SK-N-SH (cell line): ENCODE data around the gene CCRL2. TPM values are rescaled to one million over a fixed set of nuclear protein-coding genes. Genes with fewer than 3 reads are reported as not detected.

Experiments used
- CTCF ChIA-PET: fragments of 300-600, 350-600 bp; formaldehyde crosslinking; extraction: SDS; loops from one replicate; lab custom pipeline; 2021; lab: Yijun Ruan, JAX
- POLR2A ChIA-PET: fragments of 350-600 bp; sonication (Branson Sonifier 250); formaldehyde crosslinking; extraction: SDS; loops from one replicate; lab custom pipeline; 2020; ENCODE audit warnings: antibody characterized with exemption, inconsistent platforms; lab: Yijun Ruan, JAX
- DNase-seq: peaks from one replicate; pipeline ENCODE4 v3.0.0; 2012
- H2AFZ ChIP-seq: fragments of 200-600 bp; sonication (generic); 2 replicates; pipeline ENCODE4 v1.8.1; 2016; ENCODE audit warnings: antibody characterized with exemption, mild to moderate bottlenecking, low read depth
- H3F3A ChIP-seq: fragments of 200-600 bp; sonication (generic); replicated peaks from 2 replicates; pipeline ENCODE3; 2016; ENCODE audit warnings: antibody characterized with exemption, mild to moderate bottlenecking; ENCODE audit not compliant: insufficient read depth
- H3K27ac ChIP-seq, 2 experiments: fragments of 200-500 bp in 1 of 2; fragments of 200-600 bp in 1 of 2; sonication (Bioruptor generic) in 1 of 2; sonication (generic), shearing (Covaris generic) in 1 of 2; 2 replicates each; pipeline versions ENCODE4 v1.5.1 to v1.6.1; 2014 to 2016; ENCODE audit warnings: low read depth in 2 of 2, inconsistent platforms in 1 of 2, low read length in 1 of 2, mild to moderate bottlenecking in 1 of 2, mixed read lengths in 1 of 2
- H3K27me3 ChIP-seq: fragments of 200-600 bp; sonication (generic), shearing (Covaris generic); 2 replicates; pipeline ENCODE4 v1.6.1; 2016; ENCODE audit warnings: mixed run types; ENCODE audit not compliant: insufficient read depth
- H3K36me3 ChIP-seq, 2 experiments: fragments of 200-500 bp in 1 of 2; fragments of 200-600 bp in 1 of 2; sonication (Bioruptor generic) in 1 of 2; sonication (generic) in 1 of 2; replicated peaks in 1 of 2; 2 replicates each; pipeline versions ENCODE3 to v1.5.1; 2014 to 2016; ENCODE audit warnings: low read length in 1 of 2, mild to moderate bottlenecking in 1 of 2; ENCODE audit not compliant: insufficient read depth in 2 of 2, control insufficient read depth in 1 of 2
- H3K4me1 ChIP-seq, 2 experiments: fragments of 200-500 bp in 1 of 2; fragments of 200-600 bp in 1 of 2; sonication (Bioruptor generic) in 1 of 2; sonication (generic), shearing (Covaris generic) in 1 of 2; 2 replicates each; pipeline versions ENCODE4 v1.5.1 to v1.6.1; 2014 to 2016; ENCODE audit warnings: low read depth in 1 of 2, low read length in 1 of 2, mixed run types in 1 of 2; ENCODE audit not compliant: insufficient read depth in 2 of 2, control insufficient read depth in 1 of 2
- H3K4me2 ChIP-seq: fragments of 200-600 bp; sonication (generic), shearing (Covaris generic); 2 replicates; pipeline ENCODE4 v1.6.1; 2017; ENCODE audit warnings: mixed run types
- H3K4me3 ChIP-seq, 2 experiments: fragments of 200-500 bp in 1 of 2; fragments of 200-600 bp in 1 of 2; sonication (Bioruptor generic) in 1 of 2; sonication (generic), shearing (Covaris generic) in 1 of 2; 2 replicates each; pipeline versions ENCODE4 v1.5.1 to v1.8.1; 2014 to 2016; ENCODE audit warnings: low read depth in 2 of 2, inconsistent platforms in 1 of 2, low read length in 1 of 2, mild to moderate bottlenecking in 1 of 2, mixed read lengths in 1 of 2, moderate library complexity in 1 of 2
- H3K79me2 ChIP-seq: fragments of 200-600 bp; sonication (generic); 2 replicates; pipeline ENCODE4 v1.8.1; 2017; ENCODE audit warnings: mild to moderate bottlenecking; ENCODE audit not compliant: insufficient read depth
- H3K9ac ChIP-seq: fragments of 200-600 bp; sonication (generic); 2 replicates; pipeline ENCODE4 v1.6.1; 2017; ENCODE audit warnings: mixed run types
- H3K9me2 ChIP-seq: fragments of 200-600 bp; sonication (generic); 2 replicates; pipeline ENCODE4 v1.6.1; 2017; ENCODE audit warnings: mixed run types
- H3K9me3 ChIP-seq: fragments of 200-600 bp; sonication (generic); 2 replicates; pipeline ENCODE4 v1.6.1; 2017; ENCODE audit warnings: mixed run types, mild to moderate bottlenecking, moderate library complexity
- H4K20me1 ChIP-seq: fragments of 200-600 bp; sonication (generic); 2 replicates; pipeline ENCODE4 v1.6.1; 2017; ENCODE audit warnings: mild to moderate bottlenecking, mixed run types; ENCODE audit not compliant: insufficient read depth
- CHD2 ChIP-seq: fragments of 150-350 bp; IDR thresholded peaks from 2 replicates; pipeline ENCODE4 v1.6.1; 2018; ENCODE audit warnings: low read length; ENCODE audit not compliant: partially characterized antibody
- ELF1 ChIP-seq: IDR thresholded peaks from 2 replicates; pipeline ENCODE4 v1.4.0; 2012
- EP300 ChIP-seq, 2 experiments: IDR thresholded peaks; 2 replicates each; pipeline versions ENCODE4 v1.4.0 to v1.6.1; 2012; ENCODE audit warnings: borderline replicate concordance in 1 of 2, low read depth in 1 of 2, low read length in 1 of 2
- EZH2phosphoT487 ChIP-seq: fragments of 200-600 bp; sonication (generic); IDR thresholded peaks from 2 replicates; pipeline ENCODE4 v1.6.1; 2017; ENCODE audit warnings: low read depth, mixed run types, mild to moderate bottlenecking, antibody characterized with exemption, moderate library complexity, borderline replicate concordance
- FOSL2 ChIP-seq: IDR thresholded peaks from 2 replicates; pipeline ENCODE4 v1.4.0; 2012; ENCODE audit warnings: low read depth, mild to moderate bottlenecking, moderate library complexity, borderline replicate concordance
- FOXM1 ChIP-seq: IDR thresholded peaks from 2 replicates; pipeline ENCODE4 v1.4.0; 2012; ENCODE audit warnings: low read depth, mild to moderate bottlenecking
- GATA2 ChIP-seq: sonication (generic); formaldehyde crosslinking; IDR thresholded peaks from 2 replicates; pipeline ENCODE4 v1.5.0; 2020; ENCODE audit warnings: mild to moderate bottlenecking, missing genetic modification reagents
- MXI1 ChIP-seq: IDR thresholded peaks from 2 replicates; pipeline ENCODE4 v1.6.1; 2012; ENCODE audit warnings: mild to moderate bottlenecking, low read depth, low read length, improper control_type of control experiment
- NFIC ChIP-seq: IDR thresholded peaks from 2 replicates; pipeline ENCODE4 v1.4.0; 2012; ENCODE audit warnings: borderline replicate concordance
- POLR2AphosphoS5 ChIP-seq: IDR thresholded peaks from 2 replicates; pipeline ENCODE4 v1.6.1; 2012; ENCODE audit warnings: low read depth, low read length
- RFX5 ChIP-seq: IDR thresholded peaks from 2 replicates; pipeline ENCODE4 v1.6.1; 2012; ENCODE audit warnings: mild to moderate bottlenecking, improper control_type of control experiment, low read length
- RXRA ChIP-seq: IDR thresholded peaks from 2 replicates; pipeline ENCODE4 v1.4.0; 2012; ENCODE audit warnings: low read depth, mild to moderate bottlenecking, borderline replicate concordance
- SIN3A ChIP-seq: IDR thresholded peaks from 2 replicates; pipeline ENCODE4 v1.6.1; 2012; ENCODE audit warnings: low read depth, mild to moderate bottlenecking, low read length, moderate library complexity, borderline replicate concordance
- SMC3 ChIP-seq: IDR thresholded peaks from 2 replicates; pipeline ENCODE4 v1.6.1; 2012; ENCODE audit warnings: low read depth, low read length, improper control_type of control experiment
- TCF12 ChIP-seq: IDR thresholded peaks from 2 replicates; pipeline ENCODE4 v1.4.0; 2012
- YY1 ChIP-seq: IDR thresholded peaks from 2 replicates; pipeline ENCODE4 v1.4.0; 2012; ENCODE audit warnings: low read depth, mild to moderate bottlenecking
- WGBS: methylation state at CpG from one replicate; pipeline ENCODE4 v1.1.6; 2017; ENCODE audit warnings: low lambda C conversion rate; 5-methylcytosine and 5-hydroxymethylcytosine counted together
- polyA plus RNA-seq, 3 experiments: library from polyadenylated mRNA; depleted of rRNA; stranded (reverse); fragments of >200 nt; gene quantifications; 2 replicates each; pipeline ENCODE4 v1.2.3, GENCODE V29; 2012
- TF ChIP-seq, protein P1 (sequence below): IDR thresholded peaks from 2 replicates; pipeline ENCODE4; 2012
- TF ChIP-seq, protein P2 (sequence below): IDR thresholded peaks from 2 replicates; pipeline ENCODE4 v1.4.0; 2012; ENCODE audit warnings: low read depth, borderline replicate concordance
- TF ChIP-seq, protein P3 (sequence below): fragments of 200-600 bp; sonication (generic); IDR thresholded peaks from 2 replicates; pipeline ENCODE4 v1.6.1; 2017; ENCODE audit warnings: antibody characterized with exemption, mild to moderate bottlenecking, moderate library complexity

CCRL2 gene
- polyA plus RNA-seq, 1 of the 3 experiments (the other 2 are of a cell fraction): not detected

DNA sequence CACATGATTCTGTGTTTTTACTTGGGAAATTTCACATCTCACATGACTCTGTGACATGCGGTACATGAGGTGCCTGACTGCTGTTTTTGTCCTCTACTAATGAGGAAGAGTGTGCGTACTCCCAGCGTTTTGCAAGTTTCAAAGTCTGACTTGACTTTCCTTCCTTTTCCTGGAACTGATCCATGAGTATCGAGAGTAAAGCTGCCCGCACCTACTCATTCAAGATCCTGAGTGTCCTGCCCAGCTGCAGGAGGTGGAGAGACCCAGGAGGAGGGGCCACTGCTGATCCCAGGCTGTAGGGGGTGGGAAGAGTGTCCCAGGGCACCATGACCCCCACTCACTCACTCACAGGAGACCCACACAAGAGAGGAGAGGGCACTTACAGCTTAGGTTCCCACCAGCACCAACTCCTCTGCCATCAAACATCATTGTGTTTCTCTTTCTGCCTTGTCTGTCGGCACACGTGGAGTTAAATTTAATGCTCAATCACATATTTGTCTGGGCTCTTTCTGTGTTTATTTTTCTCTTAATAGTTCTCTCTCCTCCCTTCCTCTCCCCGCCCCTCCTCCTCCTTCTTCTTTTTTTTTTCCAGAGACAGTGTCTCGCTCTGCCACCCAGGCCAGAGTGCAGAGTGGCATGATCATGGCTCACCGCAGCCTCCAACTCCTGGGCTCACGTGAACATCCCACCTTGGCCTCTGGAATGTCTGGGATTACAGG is 1.6 kb upstream of the CCRL2 start:
- TF ChIP-seq YY1 (no peak), FOXM1 (no peak), POLR2AphosphoS5 (no peak), EP300 (IDR thresholded peaks at IDR 0.05; ENCODE audit: borderline replicate concordance in 1 of 2, low read depth in 1 of 2, low read length in 1 of 2) (no peak), GATA2 (CRISPR knock-in tag) (no peak), RXRA (no peak), CHD2 (no peak), EZH2phosphoT487 (no peak), NFIC (no peak), SIN3A (no peak)
- TF ChIP-seq, protein P1, sequence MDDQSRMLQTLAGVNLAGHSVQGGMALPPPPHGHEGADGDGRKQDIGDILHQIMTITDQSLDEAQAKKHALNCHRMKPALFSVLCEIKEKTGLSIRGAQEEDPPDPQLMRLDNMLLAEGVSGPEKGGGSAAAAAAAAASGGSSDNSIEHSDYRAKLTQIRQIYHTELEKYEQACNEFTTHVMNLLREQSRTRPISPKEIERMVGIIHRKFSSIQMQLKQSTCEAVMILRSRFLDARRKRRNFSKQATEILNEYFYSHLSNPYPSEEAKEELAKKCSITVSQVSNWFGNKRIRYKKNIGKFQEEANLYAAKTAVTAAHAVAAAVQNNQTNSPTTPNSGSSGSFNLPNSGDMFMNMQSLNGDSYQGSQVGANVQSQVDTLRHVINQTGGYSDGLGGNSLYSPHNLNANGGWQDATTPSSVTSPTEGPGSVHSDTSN: no peak
- H4K20me1 ChIP-seq: no peaks in the 10 kb centered on the region
- H3K79me2 ChIP-seq: no peaks in the 10 kb centered on the region
- no peaks in the 10 kb centered on the region; the same call in 1 of the 2 replicates for H3K9me2 ChIP-seq
- ChIA-PET CTCF (no interaction called here), POLR2A (no interaction called here)
- no peak overlapping the region for H3K4me2 ChIP-seq
- no peak overlapping the region for H3K9ac ChIP-seq
- H3K9me3 ChIP-seq: no peaks in the 10 kb centered on the region
- no peaks in the 10 kb centered on the region for H3F3A ChIP-seq
- H3K4me1 ChIP-seq: no peaks in the 10 kb centered on the region
- no peaks in the 10 kb centered on the region; the same call in 1 of the 2 replicates for H3K27me3 ChIP-seq
- no peaks in the 10 kb centered on the region for H3K36me3 ChIP-seq
- no peak overlapping the region for H3K27ac ChIP-seq
- 40% methylated on average over 11 of the region's 11 CpGs for WGBS
- DNase-seq: no peak
- H3K4me3 ChIP-seq: no peak overlapping the region
- H2AFZ ChIP-seq: no peak overlapping the region

DNA sequence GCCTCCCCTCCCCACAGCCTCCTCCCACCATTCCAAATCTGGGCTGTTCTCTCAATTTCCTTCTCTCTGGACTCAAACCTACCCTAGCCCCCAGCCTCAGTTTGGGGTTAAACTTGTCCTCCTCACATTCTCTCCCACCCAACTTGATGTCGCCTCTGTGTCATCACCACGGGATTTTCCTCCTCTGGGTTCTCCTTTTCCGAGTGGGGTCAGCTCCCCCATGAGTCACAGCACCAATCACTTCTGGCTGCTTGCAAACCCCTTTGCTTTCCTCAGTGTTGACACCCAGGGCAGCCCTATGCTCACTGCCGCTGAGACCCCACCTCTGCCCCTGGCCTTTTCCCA is 644 bp upstream of the CCRL2 start:
- no peaks in the 10 kb centered on the region for H4K20me1 ChIP-seq
- H3K79me2 ChIP-seq: no peaks in the 10 kb centered on the region
- H2AFZ ChIP-seq: no peak overlapping the region
- H3K9me3 ChIP-seq: no peaks in the 10 kb centered on the region
- no peaks in the 10 kb centered on the region for H3K4me1 ChIP-seq
- no peaks in the 10 kb centered on the region; the same call in 1 of the 2 replicates for H3K27me3 ChIP-seq
- ChIA-PET POLR2A (no interaction called here), CTCF (interaction anchor here (1.1 to 1.2 kb wide), 2 partner anchors 35 to 82 kb away, joined by 3 to 4 read pairs; partner anchors contain the start of gene CCR5)
- H3K9me2 ChIP-seq: no peaks in the 10 kb centered on the region; the same call in 1 of the 2 replicates
- H3K36me3 ChIP-seq: no peaks in the 10 kb centered on the region
- no peak overlapping the region for H3K4me3 ChIP-seq
- 0 out of 2 replicates have a peak overlapping the region, but pooled peaks have one; percentile 37 for H3K4me2 ChIP-seq
- no peaks in the 10 kb centered on the region for H3F3A ChIP-seq
- TF ChIP-seq SMC3 (no peak), MXI1 (no peak), RXRA (no peak), TCF12 (no peak), ELF1 (no peak), GATA2 (CRISPR knock-in tag) (no peak), FOXM1 (no peak), RFX5 (no peak), FOSL2 (no peak)
- TF ChIP-seq, protein P1: no peak
- TF ChIP-seq, protein P2, sequence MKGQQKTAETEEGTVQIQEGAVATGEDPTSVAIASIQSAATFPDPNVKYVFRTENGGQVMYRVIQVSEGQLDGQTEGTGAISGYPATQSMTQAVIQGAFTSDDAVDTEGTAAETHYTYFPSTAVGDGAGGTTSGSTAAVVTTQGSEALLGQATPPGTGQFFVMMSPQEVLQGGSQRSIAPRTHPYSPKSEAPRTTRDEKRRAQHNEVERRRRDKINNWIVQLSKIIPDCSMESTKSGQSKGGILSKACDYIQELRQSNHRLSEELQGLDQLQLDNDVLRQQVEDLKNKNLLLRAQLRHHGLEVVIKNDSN: no peak
- TF ChIP-seq, protein P3, sequence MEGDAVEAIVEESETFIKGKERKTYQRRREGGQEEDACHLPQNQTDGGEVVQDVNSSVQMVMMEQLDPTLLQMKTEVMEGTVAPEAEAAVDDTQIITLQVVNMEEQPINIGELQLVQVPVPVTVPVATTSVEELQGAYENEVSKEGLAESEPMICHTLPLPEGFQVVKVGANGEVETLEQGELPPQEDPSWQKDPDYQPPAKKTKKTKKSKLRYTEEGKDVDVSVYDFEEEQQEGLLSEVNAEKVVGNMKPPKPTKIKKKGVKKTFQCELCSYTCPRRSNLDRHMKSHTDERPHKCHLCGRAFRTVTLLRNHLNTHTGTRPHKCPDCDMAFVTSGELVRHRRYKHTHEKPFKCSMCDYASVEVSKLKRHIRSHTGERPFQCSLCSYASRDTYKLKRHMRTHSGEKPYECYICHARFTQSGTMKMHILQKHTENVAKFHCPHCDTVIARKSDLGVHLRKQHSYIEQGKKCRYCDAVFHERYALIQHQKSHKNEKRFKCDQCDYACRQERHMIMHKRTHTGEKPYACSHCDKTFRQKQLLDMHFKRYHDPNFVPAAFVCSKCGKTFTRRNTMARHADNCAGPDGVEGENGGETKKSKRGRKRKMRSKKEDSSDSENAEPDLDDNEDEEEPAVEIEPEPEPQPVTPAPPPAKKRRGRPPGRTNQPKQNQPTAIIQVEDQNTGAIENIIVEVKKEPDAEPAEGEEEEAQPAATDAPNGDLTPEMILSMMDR: no peak
- TF ChIP-seq, all 33 proteins: peak for 0
- no peak overlapping the region for H3K27ac ChIP-seq
- no peak overlapping the region for H3K9ac ChIP-seq
- no peak for DNase-seq
- WGBS: 23% methylated on average over 4 of the region's 4 CpGs
